Liver (tissue), 9 donors: ENCODE data around the gene TRIM69. TPM values are rescaled to one million over a fixed set of nuclear protein-coding genes. Genes with fewer than 3 reads are reported as not detected.
"Not testable (repeated sequence)": the region's sequence is repeated elsewhere in the genome, so short reads cannot be mapped to it uniquely, and the experiment has no call there.

ENCODE experiments used
- DNase-seq: peaks from one replicate; pipeline ENCODE4 v3.0.0-alpha.2; 2017; ENCODE audit warnings: low spot score
- H3K27ac ChIP-seq, 2 donors: one replicate each; pipeline ENCODE4 v1.7.0; 2013; ENCODE audit warnings: inconsistent platforms in 2 of 2, low read length in 2 of 2, control low read depth in 1 of 2, low read depth in 1 of 2, mild to moderate bottlenecking in 1 of 2
- H3K27me3 ChIP-seq, 4 donors: one replicate each; pipeline versions ENCODE4 v1.6.1 to v1.7.0; 2013; ENCODE audit warnings: low read length in 3 of 4, inconsistent platforms in 1 of 4, mild to moderate bottlenecking in 1 of 4, moderate library complexity in 1 of 4; ENCODE audit not compliant: control insufficient read depth in 4 of 4, insufficient read depth in 4 of 4
- H3K36me3 ChIP-seq, 4 donors: one replicate each; pipeline versions ENCODE4 v1.6.1 to v1.7.0; 2013; ENCODE audit warnings: low read length in 3 of 4, mild to moderate bottlenecking in 3 of 4, low read depth in 1 of 4, moderate library complexity in 1 of 4; ENCODE audit not compliant: control insufficient read depth in 4 of 4, insufficient read depth in 3 of 4
- H3K4me1 ChIP-seq, 4 donors: one replicate each; pipeline versions ENCODE4 v1.6.1 to v1.7.0; 2013; ENCODE audit warnings: low read length in 3 of 4, mild to moderate bottlenecking in 3 of 4, moderate library complexity in 1 of 4; ENCODE audit not compliant: control insufficient read depth in 4 of 4, insufficient read depth in 4 of 4
- H3K4me3 ChIP-seq, 3 donors: one replicate each; pipeline versions ENCODE4 v1.6.1 to v1.7.0; 2013; ENCODE audit warnings: low read length in 3 of 3, control low read depth in 1 of 3, low read depth in 1 of 3, mild to moderate bottlenecking in 1 of 3
- H3K9ac ChIP-seq, 2 donors: one replicate each; pipeline ENCODE4 v1.7.0; 2013; ENCODE audit warnings: low read length in 2 of 2, mild to moderate bottlenecking in 2 of 2, moderate library complexity in 2 of 2, control low read depth in 1 of 2, low read depth in 1 of 2
- H3K9me3 ChIP-seq, 4 donors: one replicate each; pipeline versions ENCODE4 v1.6.1 to v1.7.0; 2013; ENCODE audit warnings: low read length in 3 of 4; ENCODE audit not compliant: control insufficient read depth in 4 of 4
- EGR1 ChIP-seq, 2 donors: IDR thresholded peaks; 2 replicates each; pipeline ENCODE4 v1.6.1; 2016 to 2018; ENCODE audit warnings: antibody characterized with exemption in 2 of 2, low read depth in 2 of 2
- FOXA2 ChIP-seq: IDR thresholded peaks from 2 replicates; pipeline ENCODE4 v1.6.1; 2016; ENCODE audit warnings: antibody characterized with exemption
- GABPA ChIP-seq, 2 donors: IDR thresholded peaks in 1 of 2; conservative IDR thresholded peaks in 1 of 2; 2 replicates each; pipeline ENCODE4 v1.6.1; 2016; ENCODE audit warnings: antibody characterized with exemption in 2 of 2, mild to moderate bottlenecking in 1 of 2, moderate library complexity in 1 of 2
- HNF4A ChIP-seq, 2 donors: conservative IDR thresholded peaks; 2 replicates each; pipeline ENCODE4 v1.6.1; 2016; ENCODE audit warnings: antibody characterized with exemption in 2 of 2, mild to moderate bottlenecking in 2 of 2
- HNF4G ChIP-seq: IDR thresholded peaks from 2 replicates; pipeline ENCODE4 v1.6.1; 2016; ENCODE audit warnings: antibody characterized with exemption
- JUND ChIP-seq, 2 donors: IDR thresholded peaks; 2 replicates each; pipeline ENCODE4 v1.6.1; 2016; ENCODE audit warnings: antibody characterized with exemption in 2 of 2
- NR2F2 ChIP-seq: IDR thresholded peaks from 2 replicates; pipeline ENCODE4 v1.6.1; 2016; ENCODE audit warnings: antibody characterized with exemption
- RAD21 ChIP-seq, 2 donors: IDR thresholded peaks; 2 replicates each; pipeline ENCODE4 v1.6.1; 2016; ENCODE audit warnings: antibody characterized with exemption in 2 of 2, mild to moderate bottlenecking in 2 of 2
- RXRA ChIP-seq, 2 donors: IDR thresholded peaks; 2 replicates each; pipeline ENCODE4 v1.6.1; 2017 to 2018; ENCODE audit warnings: antibody characterized with exemption in 2 of 2, mild to moderate bottlenecking in 1 of 2
- SP1 ChIP-seq: IDR thresholded peaks from 2 replicates; pipeline ENCODE4 v1.6.1; 2018; ENCODE audit warnings: antibody characterized with exemption, mild to moderate bottlenecking
- TAF1 ChIP-seq: conservative IDR thresholded peaks from 2 replicates; pipeline ENCODE4 v1.6.1; 2016; ENCODE audit warnings: antibody characterized with exemption, mild to moderate bottlenecking
- YY1 ChIP-seq: IDR thresholded peaks from 2 replicates; pipeline ENCODE4 v1.6.1; 2016; ENCODE audit warnings: antibody characterized with exemption, mild to moderate bottlenecking
- WGBS: extraction: QIAGEN DNeasy Blood & Tissue Kit; methylation state at CpG from one replicate; pipeline ENCODE4 v1.1.7; 2013; 5-methylcytosine and 5-hydroxymethylcytosine counted together
- polyA plus RNA-seq, 2 donors: library from polyadenylated mRNA; stranded (reverse) in 1 of 2; unstranded in 1 of 2; fragments of 200-250 nt in 1 of 2; fragments of >200 nt in 1 of 2; fragmentation: Nextera tagmentation in 1 of 2; extraction: Ambion mirVana in 1 of 2; gene quantifications; one replicate each; pipeline versions ENCODE4 v1.2.1 to v1.2.3, GENCODE V29; 2013 to 2015
- total RNA-seq, 2 donors: library from RNA; depleted of rRNA; stranded (reverse); fragments of >200 nt; gene quantifications; one replicate each; pipeline ENCODE4 v1.2.3, GENCODE V29; 2014
- TF ChIP-seq, protein P1 (sequence below): fragments of 150-350 bp; IDR thresholded peaks from 2 replicates; pipeline ENCODE4 v1.5.1; 2017; ENCODE audit warnings: improper control_type of control experiment, low read depth, low read length; ENCODE audit not compliant: missing input control
- TF ChIP-seq, protein P2 (sequence below): IDR thresholded peaks from 2 replicates; pipeline ENCODE4 v1.6.1; 2016; ENCODE audit warnings: antibody characterized with exemption
- TF ChIP-seq, protein P3 (sequence below): IDR thresholded peaks from 2 replicates; pipeline ENCODE4 v1.6.1; 2016; ENCODE audit warnings: antibody characterized with exemption
- TF ChIP-seq, protein P4 (sequence below): IDR thresholded peaks from 2 replicates; pipeline ENCODE4 v1.6.1; 2016; ENCODE audit warnings: antibody characterized with exemption
- TF ChIP-seq, protein P5 (sequence below): IDR thresholded peaks from 2 replicates; pipeline ENCODE4 v1.6.1; 2016; ENCODE audit warnings: antibody characterized with exemption, mild to moderate bottlenecking
- donor health status: healthy.
- donor health status: healthy.
- donor health status: healthy.
- donor health status: healthy.
- donor health status: healthy.

TRIM69 gene
- total and polyA plus RNA-seq, 4 donors: 3.6 to 10.0 (median 5.3) TPM

DNA sequence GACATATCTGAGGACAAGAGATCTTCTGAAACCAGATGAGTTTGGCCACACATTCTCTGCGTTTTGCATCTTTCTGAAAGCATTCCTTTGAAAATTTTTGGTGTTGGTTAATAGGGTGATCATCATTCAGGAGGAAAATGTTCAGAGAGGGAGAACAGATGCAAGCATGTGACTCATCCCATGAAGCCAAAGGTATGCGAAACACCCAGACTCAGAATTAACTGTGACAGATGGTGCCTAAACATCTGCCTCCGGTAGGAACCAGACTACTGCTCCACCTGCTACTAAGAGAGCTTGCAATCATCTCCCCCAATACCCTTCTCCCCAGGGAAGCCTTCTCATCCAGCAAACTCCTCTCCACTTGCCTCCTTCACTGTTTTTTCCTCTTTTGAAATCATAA is 46.2 kb downstream of the TRIM69 start:
- H3K27me3 ChIP-seq: no peaks in the 10 kb centered on the region
- no peaks in the 10 kb centered on the region for H3K9me3 ChIP-seq
- no peak overlapping the region for H3K4me3 ChIP-seq
- WGBS: 96% methylated on average over 3 of the region's 3 CpGs
- H3K27ac ChIP-seq: no peak overlapping the region
- no peaks in the 10 kb centered on the region for H3K4me1 ChIP-seq
- H3K9ac ChIP-seq: no peak overlapping the region
- no peaks in the 10 kb centered on the region for H3K36me3 ChIP-seq
- TF ChIP-seq, protein P1, sequence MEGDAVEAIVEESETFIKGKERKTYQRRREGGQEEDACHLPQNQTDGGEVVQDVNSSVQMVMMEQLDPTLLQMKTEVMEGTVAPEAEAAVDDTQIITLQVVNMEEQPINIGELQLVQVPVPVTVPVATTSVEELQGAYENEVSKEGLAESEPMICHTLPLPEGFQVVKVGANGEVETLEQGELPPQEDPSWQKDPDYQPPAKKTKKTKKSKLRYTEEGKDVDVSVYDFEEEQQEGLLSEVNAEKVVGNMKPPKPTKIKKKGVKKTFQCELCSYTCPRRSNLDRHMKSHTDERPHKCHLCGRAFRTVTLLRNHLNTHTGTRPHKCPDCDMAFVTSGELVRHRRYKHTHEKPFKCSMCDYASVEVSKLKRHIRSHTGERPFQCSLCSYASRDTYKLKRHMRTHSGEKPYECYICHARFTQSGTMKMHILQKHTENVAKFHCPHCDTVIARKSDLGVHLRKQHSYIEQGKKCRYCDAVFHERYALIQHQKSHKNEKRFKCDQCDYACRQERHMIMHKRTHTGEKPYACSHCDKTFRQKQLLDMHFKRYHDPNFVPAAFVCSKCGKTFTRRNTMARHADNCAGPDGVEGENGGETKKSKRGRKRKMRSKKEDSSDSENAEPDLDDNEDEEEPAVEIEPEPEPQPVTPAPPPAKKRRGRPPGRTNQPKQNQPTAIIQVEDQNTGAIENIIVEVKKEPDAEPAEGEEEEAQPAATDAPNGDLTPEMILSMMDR: no peak
- TF ChIP-seq, protein P2, sequence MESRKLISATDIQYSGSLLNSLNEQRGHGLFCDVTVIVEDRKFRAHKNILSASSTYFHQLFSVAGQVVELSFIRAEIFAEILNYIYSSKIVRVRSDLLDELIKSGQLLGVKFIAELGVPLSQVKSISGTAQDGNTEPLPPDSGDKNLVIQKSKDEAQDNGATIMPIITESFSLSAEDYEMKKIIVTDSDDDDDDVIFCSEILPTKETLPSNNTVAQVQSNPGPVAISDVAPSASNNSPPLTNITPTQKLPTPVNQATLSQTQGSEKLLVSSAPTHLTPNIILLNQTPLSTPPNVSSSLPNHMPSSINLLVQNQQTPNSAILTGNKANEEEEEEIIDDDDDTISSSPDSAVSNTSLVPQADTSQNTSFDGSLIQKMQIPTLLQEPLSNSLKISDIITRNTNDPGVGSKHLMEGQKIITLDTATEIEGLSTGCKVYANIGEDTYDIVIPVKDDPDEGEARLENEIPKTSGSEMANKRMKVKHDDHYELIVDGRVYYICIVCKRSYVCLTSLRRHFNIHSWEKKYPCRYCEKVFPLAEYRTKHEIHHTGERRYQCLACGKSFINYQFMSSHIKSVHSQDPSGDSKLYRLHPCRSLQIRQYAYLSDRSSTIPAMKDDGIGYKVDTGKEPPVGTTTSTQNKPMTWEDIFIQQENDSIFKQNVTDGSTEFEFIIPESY: no peak
- TF ChIP-seq TAF1: no peak
- TF ChIP-seq RXRA (IDR thresholded peaks at IDR 0.05): no peak
- TF ChIP-seq YY1: no peak
- TF ChIP-seq EGR1 (IDR thresholded peaks at IDR 0.05; ENCODE audit: low read depth in 2 of 2): no peak
- no peak for TF ChIP-seq JUND (IDR thresholded peaks at IDR 0.05)
- no peak for TF ChIP-seq NR2F2
- TF ChIP-seq HNF4G: no peak
- no peak for DNase-seq

DNA sequence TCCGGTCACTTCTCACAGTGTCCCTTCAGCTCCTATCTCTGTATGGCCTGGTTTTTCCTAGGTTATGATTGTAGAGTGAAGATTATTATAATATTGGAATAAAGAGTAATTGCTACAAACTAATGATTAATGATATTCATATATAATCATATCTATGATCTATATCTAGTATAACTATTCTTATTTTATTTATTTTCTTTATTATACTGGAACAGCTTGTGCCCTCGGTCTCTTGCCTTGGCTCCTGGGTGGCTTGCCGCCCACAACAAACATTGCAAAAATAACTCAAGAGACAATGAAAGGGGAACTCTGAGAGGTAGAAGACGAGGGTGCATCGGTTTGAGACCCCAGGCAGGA is 48.6 kb downstream of the TRIM69 start:
- H3K27me3 ChIP-seq, DNase-seq, H3K4me3 ChIP-seq, H3K9me3 ChIP-seq, H3K36me3 ChIP-seq, H3K9ac ChIP-seq, H3K4me1 ChIP-seq: not testable (repeated sequence)
- WGBS: 54% methylated on average over 5 of the region's 5 CpGs
- peak overlapping the region; percentile 95 to 99 for H3K27ac ChIP-seq

DNA sequence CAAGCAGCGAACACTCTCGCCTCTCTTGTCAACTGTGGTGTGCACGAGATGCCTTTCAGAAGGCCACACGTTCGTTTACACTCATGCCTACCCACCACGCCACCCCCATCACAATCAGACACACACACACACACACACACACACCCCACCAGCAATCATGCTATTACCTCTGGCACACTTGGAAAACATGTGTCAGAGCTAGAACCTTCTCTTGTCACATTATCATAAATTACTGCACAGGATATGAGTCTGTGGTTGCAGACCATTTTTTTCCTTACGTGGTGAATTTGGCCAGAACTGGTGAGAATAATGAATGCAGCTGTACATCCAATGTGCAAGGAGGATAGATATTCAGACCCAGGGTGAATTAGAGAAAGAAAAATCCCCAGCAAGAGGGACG is 52.4 kb downstream of the TRIM69 start:
- Histone ChIP-seq H3K27me3 (no peaks in the 10 kb centered on the region), H3K4me1 (no peaks in the 10 kb centered on the region), H3K9me3 (no peaks in the 10 kb centered on the region), H3K9ac (no peak overlapping the region), H3K27ac (no peak overlapping the region), H3K4me3 (no peak overlapping the region), H3K36me3 (no peaks in the 10 kb centered on the region)
- TF ChIP-seq FOXA2: no peak
- TF ChIP-seq, protein P3, sequence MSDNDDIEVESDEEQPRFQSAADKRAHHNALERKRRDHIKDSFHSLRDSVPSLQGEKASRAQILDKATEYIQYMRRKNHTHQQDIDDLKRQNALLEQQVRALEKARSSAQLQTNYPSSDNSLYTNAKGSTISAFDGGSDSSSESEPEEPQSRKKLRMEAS: no peak
- no peak for TF ChIP-seq HNF4G
- TF ChIP-seq NR2F2: no peak
- TF ChIP-seq, protein P4, sequence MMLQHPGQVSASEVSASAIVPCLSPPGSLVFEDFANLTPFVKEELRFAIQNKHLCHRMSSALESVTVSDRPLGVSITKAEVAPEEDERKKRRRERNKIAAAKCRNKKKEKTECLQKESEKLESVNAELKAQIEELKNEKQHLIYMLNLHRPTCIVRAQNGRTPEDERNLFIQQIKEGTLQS: no peak
- TF ChIP-seq JUND (IDR thresholded peaks at IDR 0.05): no peak
- no peak for TF ChIP-seq HNF4A (conservative IDR thresholded peaks at IDR 0.05)
- no peak for TF ChIP-seq GABPA (IDR thresholded peaks at IDR 0.05 in 1 of 2, conservative IDR thresholded peaks at IDR 0.05 in 1 of 2)
- TF ChIP-seq YY1: no peak
- TF ChIP-seq SP1: no peak
- TF ChIP-seq TAF1: no peak
- TF ChIP-seq, protein P5, sequence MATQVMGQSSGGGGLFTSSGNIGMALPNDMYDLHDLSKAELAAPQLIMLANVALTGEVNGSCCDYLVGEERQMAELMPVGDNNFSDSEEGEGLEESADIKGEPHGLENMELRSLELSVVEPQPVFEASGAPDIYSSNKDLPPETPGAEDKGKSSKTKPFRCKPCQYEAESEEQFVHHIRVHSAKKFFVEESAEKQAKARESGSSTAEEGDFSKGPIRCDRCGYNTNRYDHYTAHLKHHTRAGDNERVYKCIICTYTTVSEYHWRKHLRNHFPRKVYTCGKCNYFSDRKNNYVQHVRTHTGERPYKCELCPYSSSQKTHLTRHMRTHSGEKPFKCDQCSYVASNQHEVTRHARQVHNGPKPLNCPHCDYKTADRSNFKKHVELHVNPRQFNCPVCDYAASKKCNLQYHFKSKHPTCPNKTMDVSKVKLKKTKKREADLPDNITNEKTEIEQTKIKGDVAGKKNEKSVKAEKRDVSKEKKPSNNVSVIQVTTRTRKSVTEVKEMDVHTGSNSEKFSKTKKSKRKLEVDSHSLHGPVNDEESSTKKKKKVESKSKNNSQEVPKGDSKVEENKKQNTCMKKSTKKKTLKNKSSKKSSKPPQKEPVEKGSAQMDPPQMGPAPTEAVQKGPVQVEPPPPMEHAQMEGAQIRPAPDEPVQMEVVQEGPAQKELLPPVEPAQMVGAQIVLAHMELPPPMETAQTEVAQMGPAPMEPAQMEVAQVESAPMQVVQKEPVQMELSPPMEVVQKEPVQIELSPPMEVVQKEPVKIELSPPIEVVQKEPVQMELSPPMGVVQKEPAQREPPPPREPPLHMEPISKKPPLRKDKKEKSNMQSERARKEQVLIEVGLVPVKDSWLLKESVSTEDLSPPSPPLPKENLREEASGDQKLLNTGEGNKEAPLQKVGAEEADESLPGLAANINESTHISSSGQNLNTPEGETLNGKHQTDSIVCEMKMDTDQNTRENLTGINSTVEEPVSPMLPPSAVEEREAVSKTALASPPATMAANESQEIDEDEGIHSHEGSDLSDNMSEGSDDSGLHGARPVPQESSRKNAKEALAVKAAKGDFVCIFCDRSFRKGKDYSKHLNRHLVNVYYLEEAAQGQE: no peak
- TF ChIP-seq RXRA (IDR thresholded peaks at IDR 0.05): no peak
- no peak for TF ChIP-seq RAD21 (IDR thresholded peaks at IDR 0.05)
- DNase-seq: no peak
- WGBS: 82% methylated on average over 8 of the region's 8 CpGs
